ENCODE data around the gene C3orf18. TPM values are rescaled to one million over a fixed set of nuclear protein-coding genes. Genes with fewer than 3 reads are reported as not detected.
A peak's percentile ranks its signal among the peaks of the same experiment; 100 is the strongest.

Gene C3orf18
- total and polyA plus RNA-seq, 9 of the 15 experiments (the other 6 are each of a cell fraction or from before 2014, with no cell fraction given) = 0.01 to 2.3 (median 0.94) TPM

GRCh38 chr3:50539356-50540286 is 27.9 kb downstream of the C3orf18 start (continued):
- no peak for TF ChIP-seq THRB (CRISPR knock-in tag; conservative IDR thresholded peaks at IDR 0.05)
- no peak for TF ChIP-seq CSDE1 (IDR thresholded peaks at IDR 0.05)
- TF ChIP-seq CEBPG (CRISPR knock-in tag; IDR thresholded peaks at IDR 0.05) = no peak
- TF ChIP-seq CEBPG (tag; conservative IDR thresholded peaks at IDR 0.05 in 1 of 2, IDR thresholded peaks at IDR 0.05 in 1 of 2) = no peak
- peak; percentile 66 for TF ChIP-seq CREM (IDR thresholded peaks at IDR 0.05; ENCODE audit: low read depth)
- no peak for TF ChIP-seq SIRT6 (IDR thresholded peaks at IDR 0.05; ENCODE audit: low read depth, low read length)
- no peak for TF ChIP-seq ARID3A (IDR thresholded peaks at IDR 0.05; ENCODE audit: borderline replicate concordance, low read depth, low read length)
- TF ChIP-seq FOXM1 (IDR thresholded peaks at IDR 0.05; ENCODE audit: low read depth) = peak; percentile 55; the same call in 1 of the 2 replicates
- no peak for TF ChIP-seq FOXM1 (CRISPR knock-in tag; IDR thresholded peaks at IDR 0.05; ENCODE audit: low read depth)
- TF ChIP-seq, protein P1, sequence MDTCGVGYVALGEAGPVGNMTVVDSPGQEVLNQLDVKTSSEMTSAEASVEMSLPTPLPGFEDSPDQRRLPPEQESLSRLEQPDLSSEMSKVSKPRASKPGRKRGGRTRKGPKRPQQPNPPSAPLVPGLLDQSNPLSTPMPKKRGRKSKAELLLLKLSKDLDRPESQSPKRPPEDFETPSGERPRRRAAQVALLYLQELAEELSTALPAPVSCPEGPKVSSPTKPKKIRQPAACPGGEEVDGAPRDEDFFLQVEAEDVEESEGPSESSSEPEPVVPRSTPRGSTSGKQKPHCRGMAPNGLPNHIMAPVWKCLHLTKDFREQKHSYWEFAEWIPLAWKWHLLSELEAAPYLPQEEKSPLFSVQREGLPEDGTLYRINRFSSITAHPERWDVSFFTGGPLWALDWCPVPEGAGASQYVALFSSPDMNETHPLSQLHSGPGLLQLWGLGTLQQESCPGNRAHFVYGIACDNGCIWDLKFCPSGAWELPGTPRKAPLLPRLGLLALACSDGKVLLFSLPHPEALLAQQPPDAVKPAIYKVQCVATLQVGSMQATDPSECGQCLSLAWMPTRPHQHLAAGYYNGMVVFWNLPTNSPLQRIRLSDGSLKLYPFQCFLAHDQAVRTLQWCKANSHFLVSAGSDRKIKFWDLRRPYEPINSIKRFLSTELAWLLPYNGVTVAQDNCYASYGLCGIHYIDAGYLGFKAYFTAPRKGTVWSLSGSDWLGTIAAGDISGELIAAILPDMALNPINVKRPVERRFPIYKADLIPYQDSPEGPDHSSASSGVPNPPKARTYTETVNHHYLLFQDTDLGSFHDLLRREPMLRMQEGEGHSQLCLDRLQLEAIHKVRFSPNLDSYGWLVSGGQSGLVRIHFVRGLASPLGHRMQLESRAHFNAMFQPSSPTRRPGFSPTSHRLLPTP (IDR thresholded peaks at IDR 0.05; ENCODE audit: borderline replicate concordance, extremely low read depth, insufficient read length) = no peak
- no peak for TF ChIP-seq MXD1 (CRISPR knock-in tag; IDR thresholded peaks at IDR 0.05; ENCODE audit: borderline replicate concordance, poor library complexity, severe bottlenecking)
- no peak for TF ChIP-seq KLF6 (CRISPR knock-in tag; IDR thresholded peaks at IDR 0.05; ENCODE audit: borderline replicate concordance)
- TF ChIP-seq ZNF408 (CRISPR knock-in tag; IDR thresholded peaks at IDR 0.05; ENCODE audit: low read depth) = no peak
- TF ChIP-seq HNRNPK (IDR thresholded peaks at IDR 0.05; ENCODE audit: low read depth, low read length, poor library complexity, severe bottlenecking) = no peak
- TF ChIP-seq FIP1L1 (IDR thresholded peaks at IDR 0.05; ENCODE audit: low read depth, low read length, poor library complexity, severe bottlenecking) = no peak
- TF ChIP-seq ZNF740 (CRISPR knock-in tag; IDR thresholded peaks at IDR 0.05) = no peak
- no peak for TF ChIP-seq ZNF740 (tag; IDR thresholded peaks at IDR 0.05)
- no peak for TF ChIP-seq MEF2A (IDR thresholded peaks at IDR 0.05; ENCODE audit: control insufficient read depth, low read depth, low read length)
- TF ChIP-seq GABPB2 (CRISPR knock-in tag; conservative IDR thresholded peaks at IDR 0.05) = no peak
